HL-60 (cell line): ENCODE measurements around the gene CTNNA2.

Experiments
- CTCF ChIP-seq: IDR thresholded peaks from one replicate; pipeline ENCODE4 v1.5.1; 2011; ENCODE audit warnings: low read length, control low read depth, inconsistent platforms; ENCODE audit not compliant: insufficient read depth
- POLR2AphosphoS5 ChIP-seq: IDR thresholded peaks from 2 replicates; pipeline ENCODE4 v1.6.1; 2012; ENCODE audit warnings: low read depth
- SPI1 ChIP-seq: IDR thresholded peaks from 2 replicates; pipeline ENCODE4 v1.6.1; 2012; ENCODE audit warnings: low read depth, mild to moderate bottlenecking, borderline replicate concordance
- TF ChIP-seq, protein P1 (sequence below): IDR thresholded peaks from 2 replicates; pipeline ENCODE4 v1.6.1; 2012; ENCODE audit warnings: low read depth; ENCODE audit not compliant: insufficient replicate concordance

- TF ChIP-seq, protein P1, sequence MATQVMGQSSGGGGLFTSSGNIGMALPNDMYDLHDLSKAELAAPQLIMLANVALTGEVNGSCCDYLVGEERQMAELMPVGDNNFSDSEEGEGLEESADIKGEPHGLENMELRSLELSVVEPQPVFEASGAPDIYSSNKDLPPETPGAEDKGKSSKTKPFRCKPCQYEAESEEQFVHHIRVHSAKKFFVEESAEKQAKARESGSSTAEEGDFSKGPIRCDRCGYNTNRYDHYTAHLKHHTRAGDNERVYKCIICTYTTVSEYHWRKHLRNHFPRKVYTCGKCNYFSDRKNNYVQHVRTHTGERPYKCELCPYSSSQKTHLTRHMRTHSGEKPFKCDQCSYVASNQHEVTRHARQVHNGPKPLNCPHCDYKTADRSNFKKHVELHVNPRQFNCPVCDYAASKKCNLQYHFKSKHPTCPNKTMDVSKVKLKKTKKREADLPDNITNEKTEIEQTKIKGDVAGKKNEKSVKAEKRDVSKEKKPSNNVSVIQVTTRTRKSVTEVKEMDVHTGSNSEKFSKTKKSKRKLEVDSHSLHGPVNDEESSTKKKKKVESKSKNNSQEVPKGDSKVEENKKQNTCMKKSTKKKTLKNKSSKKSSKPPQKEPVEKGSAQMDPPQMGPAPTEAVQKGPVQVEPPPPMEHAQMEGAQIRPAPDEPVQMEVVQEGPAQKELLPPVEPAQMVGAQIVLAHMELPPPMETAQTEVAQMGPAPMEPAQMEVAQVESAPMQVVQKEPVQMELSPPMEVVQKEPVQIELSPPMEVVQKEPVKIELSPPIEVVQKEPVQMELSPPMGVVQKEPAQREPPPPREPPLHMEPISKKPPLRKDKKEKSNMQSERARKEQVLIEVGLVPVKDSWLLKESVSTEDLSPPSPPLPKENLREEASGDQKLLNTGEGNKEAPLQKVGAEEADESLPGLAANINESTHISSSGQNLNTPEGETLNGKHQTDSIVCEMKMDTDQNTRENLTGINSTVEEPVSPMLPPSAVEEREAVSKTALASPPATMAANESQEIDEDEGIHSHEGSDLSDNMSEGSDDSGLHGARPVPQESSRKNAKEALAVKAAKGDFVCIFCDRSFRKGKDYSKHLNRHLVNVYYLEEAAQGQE: no peak
- TF ChIP-seq CTCF (no peak), POLR2AphosphoS5 (no peak), SPI1 (no peak)
These were observed 304.4 kb downstream of the CTNNA2 start for GRCh38 chr2:79817288-79817687.
